HG02852 (cell line): ENCODE results near the gene UBE2I.

Experiments
- ATAC-seq: cut with Tn5 transposase; IDR thresholded peaks from one replicate; pipeline ENCODE4 v1.9.1; 2021; ENCODE audit warnings: mild to moderate bottlenecking, moderate library complexity; ENCODE audit not compliant: unreplicated experiment

Gene UBE2I

GRCh38 chr16:1341495-1342420 lies 32.3 kb downstream of the UBE2I start:
- ATAC-seq: no peak

- ATAC-seq: peak; percentile 87
These were observed 33.3 kb downstream of the UBE2I start for GRCh38 chr16:1342526-1343427.

- ATAC-seq: peak; percentile 2
These were observed 34.2 kb downstream of the UBE2I start for GRCh38 chr16:1343428-1344242.

DNA sequence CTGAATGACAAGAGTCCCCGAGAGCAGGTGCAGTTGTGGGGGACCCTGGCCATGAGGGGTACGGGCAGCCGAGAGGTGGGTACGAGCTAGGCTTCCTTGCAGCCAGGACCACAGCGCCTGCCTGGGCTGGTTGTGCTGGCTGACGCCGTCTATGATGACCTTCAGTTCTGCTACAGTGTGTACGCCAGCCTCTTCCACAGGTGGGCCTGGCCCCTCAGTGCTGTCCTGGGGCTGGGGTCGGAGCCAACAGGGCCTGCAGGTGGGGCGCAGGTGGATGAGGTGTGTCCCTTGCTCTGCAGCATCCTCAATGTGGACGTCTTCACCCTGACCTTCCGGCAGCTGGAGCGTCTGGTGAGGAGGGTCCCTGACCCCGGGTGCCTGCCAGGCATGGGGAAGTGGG lies 35.1 kb downstream of the UBE2I start:
- no peak for ATAC-seq

GRCh38 chr16:1345087-1345486 lies 35.7 kb downstream of the UBE2I start:
- no peak for ATAC-seq

DNA sequence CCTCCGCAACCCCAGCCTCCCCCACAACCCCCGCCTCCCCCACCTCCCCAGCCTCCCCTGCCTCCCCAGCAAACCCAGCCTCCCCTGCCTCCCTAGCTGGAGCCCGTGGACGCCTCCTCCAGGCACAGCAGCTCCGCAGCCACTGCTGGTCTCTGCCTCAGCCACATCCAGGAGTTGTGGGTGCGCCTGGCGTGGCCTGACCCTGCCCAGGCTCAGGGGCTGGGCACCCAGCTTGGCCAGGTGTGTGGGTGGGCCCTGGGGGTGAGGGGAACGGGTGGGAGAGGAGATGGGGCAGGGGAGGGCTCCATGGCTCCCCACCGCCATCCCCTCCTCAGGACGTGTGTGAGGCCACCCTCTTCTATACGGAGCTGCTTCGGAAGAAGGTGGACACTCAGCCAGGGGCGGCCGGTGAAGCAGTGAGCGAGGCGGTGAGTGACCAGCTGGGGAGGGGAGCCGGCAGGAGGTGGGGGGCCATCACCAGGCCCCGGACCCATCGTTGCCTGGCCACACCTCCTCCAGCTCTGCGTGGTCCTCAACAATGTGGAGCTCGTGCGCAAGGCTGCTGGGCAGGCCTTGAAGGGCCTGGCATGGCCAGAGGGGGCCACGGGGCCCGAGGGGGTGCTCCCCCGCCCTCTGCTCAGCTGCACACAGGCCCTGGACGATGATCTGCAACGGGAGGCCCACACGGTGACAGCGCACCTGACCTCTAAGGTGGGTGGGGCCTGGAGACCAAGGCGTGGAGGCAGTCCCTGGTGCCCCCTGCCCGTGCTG lies 36.4 kb downstream of the UBE2I start:
- no peak for ATAC-seq

GRCh38 chr16:1346422-1347285 lies 37.2 kb downstream of the UBE2I start:
- no peak for ATAC-seq

- ATAC-seq: no peak
These were observed 37.9 kb downstream of the UBE2I start for GRCh38 chr16:1347286-1347855.

DNA sequence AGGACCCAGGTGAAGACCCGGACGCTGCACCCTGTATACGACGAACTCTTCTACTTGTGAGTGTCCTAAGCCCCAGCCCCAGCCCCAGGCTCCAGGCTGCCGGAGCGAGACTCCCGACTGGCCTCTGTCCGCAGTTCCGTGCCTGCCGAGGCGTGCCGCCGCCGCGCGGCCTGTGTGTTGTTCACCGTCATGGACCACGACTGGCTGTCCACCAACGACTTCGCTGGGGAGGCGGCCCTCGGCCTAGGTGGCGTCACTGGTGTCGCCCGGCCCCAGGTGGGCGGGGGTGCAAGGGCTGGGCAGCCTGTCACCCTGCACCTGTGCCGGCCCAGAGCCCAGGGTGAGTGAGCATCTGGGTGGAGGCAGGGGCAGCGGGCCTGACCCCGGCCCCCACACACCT lies 38.5 kb downstream of the UBE2I start:
- ATAC-seq: no peak

GRCh38 chr16:1348441-1348840 lies 39.0 kb downstream of the UBE2I start:
- no peak for ATAC-seq

GRCh38 chr16:1348926-1349325 lies 39.5 kb downstream of the UBE2I start:
- no peak for ATAC-seq

DNA sequence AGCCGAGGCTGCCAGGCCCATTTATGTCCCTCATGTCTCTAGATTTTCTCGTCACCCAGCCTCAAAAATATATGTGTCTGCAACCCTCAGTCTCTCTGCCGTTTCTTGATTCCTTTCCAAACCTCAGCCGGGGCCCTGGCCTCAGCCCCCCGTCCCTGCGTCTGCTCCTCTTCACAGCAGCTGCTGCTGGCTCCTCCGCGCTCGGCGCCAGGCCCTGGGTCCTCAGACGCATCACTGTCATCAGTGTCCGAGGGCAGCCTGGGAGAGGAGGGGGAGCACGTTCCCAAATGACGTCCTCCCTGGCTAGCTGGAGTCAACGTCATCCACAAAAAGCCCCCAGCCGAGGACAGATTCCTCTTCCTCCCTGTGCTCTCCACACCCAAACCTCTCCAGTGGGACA lies 39.9 kb downstream of the UBE2I start:
- no peak for ATAC-seq

GRCh38 chr16:1349951-1350350 lies 40.5 kb downstream of the UBE2I start:
- ATAC-seq: no peak

DNA sequence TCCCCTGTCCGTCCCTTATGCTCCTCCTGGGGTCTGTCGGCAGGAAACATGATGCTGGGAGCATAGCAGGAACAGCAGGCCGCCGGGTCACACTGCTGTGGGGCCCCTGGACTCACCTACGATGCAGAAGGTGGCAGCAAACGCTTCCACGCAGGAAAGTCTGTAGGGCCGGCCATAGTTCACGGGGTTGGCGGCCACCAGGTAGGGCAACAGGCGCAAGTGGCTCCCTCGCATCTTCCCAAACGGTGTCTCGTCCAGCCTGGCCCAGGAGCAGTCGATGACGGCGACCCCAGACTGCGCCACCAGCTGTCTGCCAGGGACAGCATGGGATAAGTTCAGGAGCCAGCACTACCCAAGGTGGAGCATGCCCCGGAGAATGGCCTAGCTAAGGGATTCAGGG lies 41.3 kb downstream of the UBE2I start:
- ATAC-seq: no peak

- peak; percentile 32 for ATAC-seq
These were observed 41.8 kb downstream of the UBE2I start for GRCh38 chr16:1351215-1351581.

DNA sequence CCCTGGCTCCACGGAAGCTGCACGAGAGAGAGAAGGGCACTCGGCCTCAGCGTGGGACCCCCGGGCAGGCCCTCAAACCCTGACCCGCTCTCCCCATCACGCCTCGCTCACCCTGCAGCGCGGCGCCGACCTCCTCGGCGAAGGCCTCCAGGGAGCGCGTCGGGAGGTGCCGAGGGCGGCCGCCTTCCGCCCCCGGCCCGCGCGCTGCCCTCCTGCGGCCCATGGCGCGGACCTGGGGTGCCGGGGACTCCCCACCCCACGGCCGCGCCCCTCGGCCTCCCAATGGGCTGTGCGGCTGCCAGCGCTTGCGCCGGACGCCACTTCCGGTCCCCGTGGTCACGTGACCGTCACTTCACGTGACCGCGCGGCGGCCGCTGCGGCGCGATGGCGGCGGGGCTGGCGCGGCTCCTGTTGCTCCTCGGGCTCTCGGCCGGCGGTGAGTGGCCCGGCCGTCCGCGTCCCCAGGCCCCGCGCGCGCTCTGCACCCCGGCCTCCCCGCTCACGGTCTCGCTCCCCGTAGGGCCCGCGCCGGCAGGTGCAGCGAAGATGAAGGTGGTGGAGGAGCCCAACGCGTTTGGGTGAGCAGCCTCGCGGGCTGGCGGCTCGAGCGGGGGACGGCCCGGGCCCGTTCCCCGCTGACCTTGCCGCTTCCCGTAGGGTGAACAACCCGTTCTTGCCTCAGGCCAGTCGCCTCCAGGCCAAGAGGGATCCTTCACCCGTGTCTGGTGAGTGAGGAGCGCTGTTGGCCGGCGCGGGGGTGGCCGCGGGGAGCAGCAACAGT lies 42.3 kb downstream of the UBE2I start, which contains the start of the genes GNPTG and TSR3:
Gene GNPTG, plus strand, starts transcription at position 350 of the 781 bp plus-strand sequence. Its CDS starts 35 bp downstream, at position 385.
Gene TSR3, minus strand, starts transcription at position 297 of the 781 bp plus-strand sequence. Its CDS starts 74 bp downstream, at position 223.
- peak; percentile 60 for ATAC-seq

- ATAC-seq: no peak
These were observed 45.5 kb downstream of the UBE2I start for GRCh38 chr16:1354815-1355540.
